Left ventricle myocardium superior (tissue), 1 donor: ENCODE measurements around the gene EMILIN3. TPM values are rescaled to one million over a fixed set of nuclear protein-coding genes. Genes with fewer than 3 reads are reported as not detected.

Experiments
- ATAC-seq: fragments of 200-7000 bp; cut with Tn5 transposase; one replicate; pipeline ENCODE4 v1.9.1; 2020; ENCODE audit warnings: mild to moderate bottlenecking, moderate library complexity
- DNase-seq: peaks from one replicate; pipeline ENCODE4 v3.0.0-alpha.2; 2020
- intact Hi-C: fragments of 100-400 bp; cut with micrococcal nuclease; formaldehyde crosslinking; loops from one replicate; pipeline ENCODE4 v1.11.0; 2022
- total RNA-seq: library from RNA; stranded (reverse); fragmentation: NEBNext Ultra II Directional; extraction: Animal tissue kit (Norgen Biotek cat#: 25700); gene quantifications from one replicate; pipeline ENCODE4 v1.2.1, GENCODE V29; 2021
- donor health status: DM: no; HTN: yes; CAD: no; lungs with severe emphysema.

EMILIN3 gene
- total RNA-seq, 1 donor from 2014 or later: 4.3 TPM

DNA sequence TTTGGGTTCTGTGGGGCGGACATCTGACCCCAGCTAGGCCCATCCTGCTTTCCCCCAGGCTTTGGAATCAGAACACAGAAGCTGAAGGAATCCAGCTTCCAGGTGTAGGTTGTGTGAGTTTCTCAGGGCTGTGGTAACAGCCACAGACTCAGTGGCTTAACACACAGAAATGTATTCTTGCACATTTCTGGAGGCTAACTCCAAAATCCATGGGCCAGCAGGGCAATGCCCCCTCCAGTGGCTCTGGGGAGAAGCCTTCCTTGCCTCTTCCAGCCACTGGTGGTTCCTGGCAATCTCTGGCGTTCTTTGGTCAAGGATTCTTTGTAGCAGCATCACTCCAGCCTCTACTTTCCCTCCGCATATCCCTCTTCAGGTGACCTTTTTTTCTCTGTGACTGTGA is 1.3 kb upstream of the EMILIN3 start:
- no peak for ATAC-seq
- no peak for DNase-seq
- intact Hi-C loops: no loop called here

- intact Hi-C loops: no loop called here
- DNase-seq (no peak), ATAC-seq (no peak)
These were observed 726 bp upstream of the EMILIN3 start for GRCh38 chr20:41367393-41367695.

GRCh38 chr20:41365777-41366545 is 657 bp downstream of the EMILIN3 start:
- intact Hi-C loops: no loop called here
- DNase-seq (no peak), ATAC-seq (peak; percentile 19)

- no peak for ATAC-seq
- DNase-seq: no peak
- intact Hi-C loops: no loop called here
These were observed 1.5 kb downstream of the EMILIN3 start for GRCh38 chr20:41364967-41365765.

GRCh38 chr20:41364236-41364855 is 2.3 kb downstream of the EMILIN3 start:
- intact Hi-C loops: no loop called here
- peak; percentile 17 for DNase-seq
- ATAC-seq: no peak

DNA sequence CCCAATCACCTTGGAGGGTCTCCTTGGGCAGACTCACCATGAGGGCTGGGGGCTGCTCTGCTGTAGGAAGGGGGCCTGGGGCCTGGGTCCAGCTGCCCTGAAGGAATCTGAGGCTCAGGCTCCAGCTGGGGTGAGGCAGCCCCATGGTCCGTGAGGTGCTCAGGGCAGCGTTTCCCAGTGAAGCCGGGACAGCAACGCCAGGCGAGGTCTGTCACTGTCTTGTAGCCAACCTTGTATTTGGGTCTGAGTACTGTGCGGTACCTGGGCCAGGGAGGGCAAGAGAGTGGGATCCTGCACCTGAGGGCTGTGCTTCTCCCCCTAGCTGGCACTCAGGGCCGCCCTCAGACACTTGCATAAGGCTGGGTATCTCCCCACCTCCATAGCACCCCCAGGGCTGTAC is 3.0 kb downstream of the EMILIN3 start:
- intact Hi-C loops: no loop called here
- DNase-seq: no peak

DNA sequence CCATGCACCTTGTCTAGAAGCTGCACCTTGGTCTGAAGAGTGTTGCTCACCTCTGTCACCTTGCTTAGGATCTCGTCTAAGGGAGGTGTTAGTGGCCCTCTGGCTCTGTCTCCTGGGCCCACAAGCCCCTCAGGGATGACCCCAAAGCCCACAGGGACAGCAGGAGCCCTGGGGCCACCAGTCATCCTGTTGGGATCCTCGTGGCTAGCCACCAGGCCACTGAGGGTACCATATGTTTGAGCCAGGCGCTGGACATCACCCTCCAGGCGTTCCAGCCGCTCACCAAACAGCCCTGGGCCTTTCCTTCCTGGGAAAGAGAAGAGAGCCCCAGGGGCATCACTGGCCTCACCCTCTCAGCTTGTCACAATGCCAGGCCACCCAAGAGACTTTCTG is 3.9 kb downstream of the EMILIN3 start:
- ATAC-seq: no peak
- intact Hi-C loops: no loop called here
- DNase-seq: no peak

More for the DNA sequence above, 3.0 kb downstream of the EMILIN3 start:
- no peak for ATAC-seq

DNA sequence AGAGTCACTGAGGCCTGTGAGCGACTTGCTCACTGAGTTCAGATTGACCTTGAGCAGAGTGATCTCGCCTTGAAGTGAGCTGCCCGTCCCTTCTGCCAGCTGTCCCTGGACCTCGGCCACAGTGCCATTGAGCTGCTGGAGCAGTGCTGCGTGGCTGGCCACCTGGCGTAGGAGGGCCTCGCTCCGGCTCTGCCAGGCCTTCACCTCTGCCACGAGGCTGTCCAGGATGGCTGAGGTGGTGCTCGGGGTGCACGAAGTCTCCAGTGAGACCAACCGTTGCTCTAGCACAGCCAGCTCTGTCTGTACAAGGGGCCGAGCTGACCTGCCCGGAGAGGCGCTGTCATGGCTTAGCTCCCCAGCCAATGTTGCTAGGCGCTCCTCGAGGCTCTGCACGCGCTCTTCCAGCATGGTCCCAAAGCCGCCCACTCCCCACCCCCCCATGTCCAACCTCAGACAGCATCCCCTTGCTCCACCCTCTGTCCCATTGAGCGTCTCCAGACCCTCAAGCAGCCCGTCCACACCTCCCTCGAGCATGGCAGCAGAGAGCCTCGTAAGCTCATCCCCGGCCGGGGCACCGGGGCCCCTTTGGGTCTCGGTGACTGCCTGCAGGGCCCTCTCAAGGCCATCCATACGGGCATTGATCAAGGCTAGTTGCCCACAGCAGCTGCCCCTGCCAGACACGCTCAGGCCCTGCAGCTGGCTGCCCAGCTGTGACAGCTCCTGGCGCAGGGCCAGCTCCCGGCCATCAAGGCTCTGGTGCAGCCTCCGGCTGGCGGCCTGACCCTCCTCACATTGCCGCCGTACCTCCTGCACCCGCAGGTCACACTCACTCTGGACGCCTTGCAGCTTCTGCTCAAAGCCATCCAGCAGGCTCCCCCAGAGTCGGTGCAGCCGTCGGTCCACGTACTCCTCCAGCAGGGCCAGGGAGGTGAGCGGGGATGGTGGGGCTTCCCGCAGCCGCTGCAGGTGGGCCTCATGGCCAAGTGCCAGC is 4.6 kb downstream of the EMILIN3 start:
- intact Hi-C loops: no loop called here
- ATAC-seq (peak; percentile 36), DNase-seq (peak; percentile 70)

DNA sequence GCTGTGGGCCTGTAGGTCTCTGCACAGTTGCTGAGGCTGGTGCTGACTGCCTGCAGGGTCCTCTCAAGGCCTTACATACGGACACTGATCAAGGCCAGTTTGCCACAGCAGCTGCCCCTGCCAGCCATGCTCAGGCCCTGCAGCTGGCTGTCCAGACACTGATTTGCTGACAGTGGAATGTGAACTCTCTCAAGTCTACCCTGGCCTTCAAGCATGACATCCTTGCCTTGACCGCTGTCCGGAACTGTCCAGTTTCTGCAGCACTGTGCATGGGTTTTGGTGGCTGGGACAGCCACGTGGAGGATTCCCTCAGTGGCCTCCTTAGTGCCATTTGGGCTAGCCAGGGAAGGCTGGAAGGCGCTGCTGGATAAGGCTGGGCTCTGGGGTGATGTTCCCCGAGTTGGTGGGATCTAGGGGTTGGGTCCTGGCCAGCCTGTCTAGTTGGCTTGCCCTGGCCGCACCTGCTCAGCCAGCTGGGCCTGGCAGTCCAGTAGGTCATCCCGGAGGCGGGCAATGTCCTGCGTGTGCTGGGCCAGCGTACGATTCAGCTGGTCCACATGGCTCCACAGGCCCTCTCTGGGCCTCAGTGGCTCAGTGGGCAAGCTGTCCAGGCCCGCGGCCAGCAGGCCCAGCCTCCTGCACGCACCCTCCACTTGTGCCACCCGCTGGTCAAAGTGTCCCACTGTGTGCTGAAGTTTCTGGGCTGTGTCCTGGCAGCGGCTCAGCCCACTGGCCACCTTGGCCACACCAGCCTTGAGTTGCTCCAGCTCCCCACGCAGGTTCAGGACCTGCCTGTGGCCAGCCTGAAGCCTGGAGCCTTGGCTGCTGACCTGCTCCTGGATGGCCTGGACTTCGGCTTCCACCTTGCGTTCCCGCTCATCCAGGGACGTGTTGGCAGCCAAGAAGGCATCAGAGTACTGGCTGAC is 5.5 kb downstream of the EMILIN3 start:
- intact Hi-C loops: no loop called here
- no peak for DNase-seq
- no peak for ATAC-seq

DNA sequence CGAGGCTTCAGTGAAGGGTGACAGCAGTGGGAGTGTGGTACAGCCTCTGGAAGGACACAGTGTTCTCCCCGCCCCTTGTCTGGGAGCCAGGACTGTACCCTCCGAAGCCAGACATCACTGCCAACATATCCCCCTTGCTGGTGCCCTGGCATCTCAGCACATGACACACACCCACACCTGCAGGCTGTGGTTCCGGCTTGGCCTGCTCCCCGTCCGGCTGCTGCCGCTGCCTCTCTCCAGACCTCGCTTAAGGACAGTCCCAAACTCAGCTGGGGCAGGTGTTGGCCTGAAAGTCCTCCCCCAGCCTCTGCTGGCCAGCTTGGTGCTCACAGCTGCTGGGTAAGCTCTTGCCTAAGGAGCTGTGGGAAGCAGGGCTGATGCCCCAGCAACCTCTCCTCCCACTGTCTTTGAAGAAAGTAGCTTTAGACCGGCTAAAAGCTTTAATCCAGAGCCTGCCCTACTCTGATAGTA is 7.0 kb downstream of the EMILIN3 start:
- intact Hi-C loops: no loop called here
- peak; percentile 76 for ATAC-seq
- peak; percentile 83 for DNase-seq

- DNase-seq: no peak
- intact Hi-C loops: no loop called here
These were observed 7.9 kb downstream of the EMILIN3 start for GRCh38 chr20:41358717-41359116.

DNA sequence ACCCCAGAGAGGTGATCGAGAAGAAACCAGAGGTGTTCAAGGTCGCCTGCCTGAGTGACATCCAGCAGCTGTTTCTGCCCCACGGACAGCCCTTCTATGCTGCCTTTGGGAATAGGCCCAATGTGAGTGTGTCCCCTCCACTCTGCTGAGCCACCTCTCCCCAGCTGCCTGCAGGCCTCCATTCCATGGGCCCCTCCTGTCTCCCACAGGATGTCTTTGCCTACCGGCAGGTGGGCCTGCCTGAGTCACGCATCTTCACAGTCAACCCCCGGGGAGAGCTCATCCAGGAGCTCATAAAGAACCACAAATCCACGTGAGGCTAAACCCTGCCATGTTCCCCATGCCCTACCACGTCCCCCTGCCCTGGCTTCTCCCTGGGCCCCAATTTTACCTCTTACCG is 8.4 kb downstream of the EMILIN3 start:
- no peak for DNase-seq
- ATAC-seq: no peak
- intact Hi-C loops: no loop called here

More at GRCh38 chr20:41358717-41359116, 7.9 kb downstream of the EMILIN3 start:
- ATAC-seq: no peak

- peak; percentile 3 for ATAC-seq
- DNase-seq: no peak
- intact Hi-C loops: no loop called here
These were observed 9.0 kb downstream of the EMILIN3 start for GRCh38 chr20:41357424-41358163.

DNA sequence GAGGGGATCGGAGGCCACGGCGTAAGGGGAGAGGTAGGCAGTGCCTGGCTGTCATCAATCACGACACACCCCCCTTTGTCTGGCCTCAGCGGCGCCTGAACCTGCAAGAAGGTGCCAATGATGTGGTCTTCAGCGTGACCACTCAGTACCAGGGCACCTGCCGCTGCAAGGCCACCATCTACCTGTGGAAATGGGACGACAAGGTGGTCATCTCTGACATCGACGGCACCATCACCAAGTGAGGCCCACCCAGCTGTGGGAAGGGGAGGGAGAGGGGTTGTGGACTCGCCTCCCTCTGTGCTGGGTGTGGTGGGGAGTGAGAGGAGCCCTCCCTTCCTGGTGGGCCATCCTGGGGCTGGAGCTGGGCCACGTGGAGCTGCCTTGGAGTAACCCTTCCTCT is 9.7 kb downstream of the EMILIN3 start:
- ATAC-seq (no peak), DNase-seq (no peak)
- intact Hi-C loops: no loop called here

- intact Hi-C loops: no loop called here
- DNase-seq (no peak), ATAC-seq (no peak)
These were observed 10.9 kb downstream of the EMILIN3 start for GRCh38 chr20:41355598-41356203.

- intact Hi-C loops: no loop called here
- ATAC-seq (no peak), DNase-seq (no peak)
These were observed 11.4 kb downstream of the EMILIN3 start for GRCh38 chr20:41355192-41355591.

DNA sequence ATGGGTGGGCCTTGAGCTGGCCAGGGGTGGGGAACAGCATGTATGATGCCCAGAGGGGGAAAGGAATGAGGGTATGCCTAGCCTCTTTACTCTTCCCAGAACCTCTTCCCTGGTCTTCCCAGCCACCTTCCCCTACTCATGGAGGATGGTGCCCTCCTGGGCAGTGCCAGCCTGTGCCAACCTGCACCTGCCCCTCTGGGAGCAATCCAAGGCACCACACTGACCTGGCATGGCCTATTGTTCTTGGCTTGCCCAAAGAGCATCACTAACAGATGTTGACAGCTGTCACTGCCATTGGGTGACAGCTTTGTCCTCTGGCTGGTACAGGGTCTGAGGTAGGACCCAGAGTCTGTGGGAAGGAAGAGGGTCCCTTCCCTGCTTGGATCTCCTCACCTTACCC is 13.1 kb downstream of the EMILIN3 start:
- DNase-seq (no peak), ATAC-seq (peak; percentile 55)
- intact Hi-C loops: no loop called here
